Omental fat pad (tissue), 4 donors: ENCODE data around the gene SLC9A9. TPM values are rescaled to one million over a fixed set of nuclear protein-coding genes. Genes with fewer than 3 reads are reported as not detected.

ENCODE experiments used
- ATAC-seq: fragments of 150-250 bp; one replicate; pipeline ENCODE4 v1.9.1; 2016; ENCODE audit warnings: mild to moderate bottlenecking, moderate library complexity; ENCODE audit not compliant: low FRiP score
- DNase-seq: peaks from one replicate; pipeline ENCODE4 v3.0.0-alpha.2; 2019; ENCODE audit warnings: low spot score
- CTCF ChIP-seq, 3 donors: fragments of 450-650 bp; IDR thresholded peaks; one replicate each; pipeline ENCODE4 v1.5.1; 2016 to 2017; ENCODE audit warnings: antibody characterized with exemption in 3 of 3, mild to moderate bottlenecking in 3 of 3, moderate library complexity in 2 of 3
- total RNA-seq, 4 donors: library from RNA; depleted of rRNA; stranded (reverse); fragments of >200 nt; gene quantifications; one replicate each; pipeline ENCODE4 v1.1.0, GENCODE V29; 2016

SLC9A9 gene
- total RNA-seq, 4 donors from 2014 or later = 15.5 to 39.6 (median 26.9) TPM

GRCh38 chr3:143221446-143221845, 626.8 kb downstream of the SLC9A9 start:
- TF ChIP-seq CTCF (IDR thresholded peaks at IDR 0.05) = no peak
- DNase-seq (no peak), ATAC-seq (no peak)

GRCh38 chr3:143220741-143221140, 627.5 kb downstream of the SLC9A9 start:
- TF ChIP-seq CTCF (IDR thresholded peaks at IDR 0.05) = no peak
- DNase-seq (no peak), ATAC-seq (no peak)

- TF ChIP-seq CTCF (IDR thresholded peaks at IDR 0.05) = no peak
- ATAC-seq (no peak), DNase-seq (no peak)
Observed at GRCh38 chr3:143218166-143218835, 630.0 kb downstream of the SLC9A9 start.

GRCh38 chr3:143217283-143217682, 631.0 kb downstream of the SLC9A9 start:
- no peak for ATAC-seq
- no peak for TF ChIP-seq CTCF (IDR thresholded peaks at IDR 0.05)

GRCh38 chr3:143216709-143217182, 631.5 kb downstream of the SLC9A9 start:
- no peak for TF ChIP-seq CTCF (IDR thresholded peaks at IDR 0.05)
- DNase-seq = no peak
- ATAC-seq = no peak

More at GRCh38 chr3:143217283-143217682, 631.0 kb downstream of the SLC9A9 start:
- no peak for DNase-seq

Other genes starting within 250 kb of the SLC9A9 start
- 10 to 100 TPM; 23.5 to 36.9 (median 34.4) TPM for gene DIPK2A, start 123.4 kb upstream of the SLC9A9 start, total RNA-seq